ENCODE data around the gene SUN5. TPM values are rescaled to one million over a fixed set of nuclear protein-coding genes. Genes with fewer than 3 reads are reported as not detected.

Gene SUN5
- total RNA-seq, 1 experiment from 2014 or later: not detected

DNA sequence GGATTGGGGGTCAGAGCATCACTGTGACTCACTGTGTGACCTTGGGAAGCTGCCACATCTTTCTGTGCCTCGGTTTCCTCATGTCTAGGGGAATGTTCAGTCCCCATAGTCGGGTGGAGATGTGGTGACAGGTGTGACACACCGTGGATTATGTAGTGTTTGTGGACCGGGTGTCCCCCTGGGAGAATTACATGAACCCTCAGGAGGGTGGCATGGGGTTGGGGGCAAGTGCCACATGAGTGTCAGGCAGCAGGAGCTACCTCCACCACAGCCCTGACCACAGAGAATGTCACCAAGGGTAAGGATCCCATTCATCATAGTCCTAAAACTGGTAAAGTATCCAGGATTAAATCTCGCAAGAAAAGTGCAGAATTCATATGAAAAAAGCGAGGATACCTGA, 23.2 kb downstream of the SUN5 start:
- H3K4me1 Mint-ChIP-seq: 0 out of 2 replicates have a peak, but pooled peaks cover 7% of the 10 kb centered on the region
- no peak for DNase-seq (ENCODE audit: low spot score)
- peaks cover 12% of the 10 kb centered on the region for H3K9me3 Mint-ChIP-seq
- H3K36me3 Mint-ChIP-seq: peaks cover 9% of the 10 kb centered on the region; the same call in 1 of the 2 replicates
- H3K27me3 Mint-ChIP-seq (ENCODE audit: low read depth): no peaks in the 10 kb centered on the region
- no peak for TF ChIP-seq NR1H2 (CRISPR knock-in tag; IDR thresholded peaks at IDR 0.05)
- no peak for TF ChIP-seq KAT7 (CRISPR knock-in tag; IDR thresholded peaks at IDR 0.05; ENCODE audit: borderline replicate concordance)
- TF ChIP-seq ZBTB43 (CRISPR knock-in tag; IDR thresholded peaks at IDR 0.05): no peak
- TF ChIP-seq PRRX2 (CRISPR knock-in tag; IDR thresholded peaks at IDR 0.05): no peak
- TF ChIP-seq TP53 (CRISPR knock-in tag; IDR thresholded peaks at IDR 0.05): no peak
- TF ChIP-seq TEAD4 (CRISPR knock-in tag; IDR thresholded peaks at IDR 0.05): no peak
- no peak for TF ChIP-seq E2F1 (CRISPR knock-in tag; IDR thresholded peaks at IDR 0.05)
- ChIA-PET CTCF (interaction anchor here (1.3 kb wide), 1 partner anchor 79 kb away, joined by 6 read pairs; no protein-coding TSS in a partner anchor), POLR2A (no interaction called here)
- ATAC-seq: no peak
- H3K27ac Mint-ChIP-seq: no peak overlapping the region
- H3K4me3 Mint-ChIP-seq: no peak overlapping the region

DNA sequence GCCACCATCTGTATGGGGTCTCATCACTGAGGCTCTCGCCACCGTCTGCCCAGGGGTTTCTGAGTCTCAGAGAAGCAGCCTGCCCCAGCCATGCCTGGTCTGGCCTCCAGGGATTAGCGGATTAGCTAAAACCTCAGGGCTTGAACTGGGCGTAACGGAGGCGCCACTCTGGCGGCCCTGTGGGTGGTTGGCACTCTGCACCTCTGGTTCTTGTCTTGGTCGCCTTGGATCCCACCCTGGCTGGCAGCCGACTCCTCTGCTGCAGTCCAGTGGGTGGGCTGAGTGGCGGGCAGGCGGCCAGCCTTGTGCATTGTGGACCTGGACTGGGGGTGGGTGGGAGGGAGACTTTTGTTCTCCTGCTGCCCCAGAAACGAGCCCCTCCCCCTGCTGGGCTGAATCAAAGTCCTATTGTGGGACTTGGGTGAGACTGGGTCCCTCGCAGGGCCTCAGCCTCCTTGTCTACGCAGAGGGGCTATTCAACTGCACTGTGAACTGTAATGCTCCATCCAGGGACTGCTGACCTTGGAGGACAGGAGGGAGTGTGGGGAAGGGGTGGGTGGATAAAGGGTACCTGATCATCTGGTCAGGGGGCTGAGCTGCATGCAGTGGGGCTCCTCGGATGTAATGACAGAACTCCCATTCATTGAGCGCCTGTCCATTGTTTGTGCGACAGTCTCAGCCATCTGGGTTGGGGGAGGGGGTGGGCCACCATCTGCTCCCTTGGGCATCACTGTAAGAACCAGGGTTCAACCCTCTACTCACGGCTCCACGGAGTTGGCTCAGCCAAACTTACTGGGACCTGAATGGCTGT, 23.9 kb downstream of the SUN5 start:
- Mint-ChIP-seq H3K27me3 (ENCODE audit: low read depth) (no peaks in the 10 kb centered on the region), H3K4me1 (peaks cover 9% of the 10 kb centered on the region; the same call in 1 of the 2 replicates), H3K27ac (no peak overlapping the region), H3K4me3 (no peak overlapping the region), H3K36me3 (peaks cover 9% of the 10 kb centered on the region; the same call in 1 of the 2 replicates), H3K9me3 (peaks cover 12% of the 10 kb centered on the region)
- no peak for ATAC-seq
- POLR2A ChIA-PET: no interaction called here
- CTCF ChIA-PET: no interaction called here
- no peak for DNase-seq (ENCODE audit: low spot score)
- TF ChIP-seq IRF2 (CRISPR knock-in tag; IDR thresholded peaks at IDR 0.05; ENCODE audit: borderline replicate concordance, low read depth) (no peak), CBFB (CRISPR knock-in tag; IDR thresholded peaks at IDR 0.05; ENCODE audit: low read depth) (no peak), GABPB1 (CRISPR knock-in tag; IDR thresholded peaks at IDR 0.05) (no peak), NFATC4 (CRISPR knock-in tag; IDR thresholded peaks at IDR 0.05) (no peak), NFE2L1 (CRISPR knock-in tag; IDR thresholded peaks at IDR 0.05) (no peak), ZNF512 (CRISPR knock-in tag; IDR thresholded peaks at IDR 0.05; ENCODE audit: borderline replicate concordance) (no peak), ETV6 (CRISPR knock-in tag; IDR thresholded peaks at IDR 0.05) (no peak), AFF4 (CRISPR knock-in tag; IDR thresholded peaks at IDR 0.05; ENCODE audit: borderline replicate concordance) (no peak), PREB (CRISPR knock-in tag; IDR thresholded peaks at IDR 0.05; ENCODE audit: borderline replicate concordance) (no peak), ZNF671 (CRISPR knock-in tag; IDR thresholded peaks at IDR 0.05) (no peak), NR2C2 (CRISPR knock-in tag; IDR thresholded peaks at IDR 0.05) (no peak), HMGA2 (CRISPR knock-in tag; IDR thresholded peaks at IDR 0.05) (no peak), FOXP4 (CRISPR knock-in tag; IDR thresholded peaks at IDR 0.05) (no peak)
- TF ChIP-seq, protein P1, sequence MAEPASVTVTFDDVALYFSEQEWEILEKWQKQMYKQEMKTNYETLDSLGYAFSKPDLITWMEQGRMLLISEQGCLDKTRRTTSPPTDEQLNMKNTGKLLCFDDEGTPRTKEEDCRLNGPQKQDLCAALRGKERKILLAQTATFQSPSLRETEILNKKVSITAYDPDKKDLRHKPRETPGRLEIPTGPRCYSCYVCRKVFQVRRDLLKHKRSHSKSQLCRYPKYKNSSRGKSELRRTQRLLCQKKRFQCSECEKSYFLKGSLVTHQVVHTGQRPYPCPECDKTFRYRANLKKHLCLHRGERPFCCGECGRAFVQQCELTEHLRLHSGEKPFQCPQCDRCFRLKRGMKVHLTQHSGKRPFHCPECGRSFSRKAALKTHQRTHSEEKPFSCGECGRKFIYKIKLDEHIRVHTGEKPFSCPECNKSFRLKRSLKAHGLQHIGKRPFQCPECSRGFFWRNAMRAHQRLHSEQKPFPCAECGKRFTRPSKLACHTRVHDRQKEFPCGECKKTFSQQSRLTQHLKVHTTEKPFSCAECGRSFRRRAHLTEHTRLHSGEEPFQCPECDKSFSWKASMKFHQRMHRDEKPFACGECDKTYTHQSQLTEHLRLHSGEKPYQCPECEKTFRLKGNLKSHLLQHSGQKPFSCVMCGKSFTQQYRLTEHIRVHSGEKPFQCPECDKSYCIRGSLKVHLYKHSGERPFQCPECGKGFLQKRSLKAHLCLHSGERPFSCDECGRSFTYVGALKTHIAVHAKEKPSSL (CRISPR knock-in tag; conservative IDR thresholded peaks at IDR 0.05): no peak
